IPS-15b (cell line): ENCODE measurements around the gene FBXO27.
"Not testable (repeated sequence)": the region's sequence is repeated elsewhere in the genome, so short reads cannot be mapped to it uniquely, and the experiment has no call there.

ENCODE experiments used
- H3K27me3 ChIP-seq: one replicate; pipeline ENCODE4 v1.6.1; 2013; ENCODE audit warnings: low read length; ENCODE audit not compliant: control insufficient read depth, insufficient read depth
- H3K36me3 ChIP-seq: one replicate; pipeline ENCODE4 v1.6.1; 2013; ENCODE audit warnings: low read length; ENCODE audit not compliant: control insufficient read depth, insufficient read depth
- H3K4me1 ChIP-seq: one replicate; pipeline ENCODE4 v1.6.1; 2013; ENCODE audit warnings: mild to moderate bottlenecking, low read length; ENCODE audit not compliant: control insufficient read depth, insufficient read depth
- H3K4me3 ChIP-seq: one replicate; pipeline ENCODE4 v1.5.1; 2013; ENCODE audit warnings: low read depth, low read length
- H3K9ac ChIP-seq: one replicate; pipeline ENCODE4 v1.6.1; 2013; ENCODE audit warnings: low read depth, mild to moderate bottlenecking, low read length
- H3K9me3 ChIP-seq: one replicate; pipeline ENCODE4 v1.6.1; 2013; ENCODE audit warnings: mild to moderate bottlenecking, low read length; ENCODE audit not compliant: control insufficient read depth, insufficient read depth

Gene FBXO27

GRCh38 chr19:39003796-39004195, 28.6 kb downstream of the FBXO27 start:
- Histone ChIP-seq H3K9ac (no peak overlapping the region), H3K9me3 (no peaks in the 10 kb centered on the region), H3K27me3 (no peaks in the 10 kb centered on the region), H3K4me3 (no peak overlapping the region), H3K4me1 (no peaks in the 10 kb centered on the region), H3K36me3 (no peaks in the 10 kb centered on the region)

GRCh38 chr19:39003188-39003587, 29.2 kb downstream of the FBXO27 start:
- Histone ChIP-seq H3K4me1 (no peaks in the 10 kb centered on the region), H3K4me3 (no peak overlapping the region), H3K36me3 (no peaks in the 10 kb centered on the region), H3K9me3 (no peaks in the 10 kb centered on the region), H3K27me3 (no peaks in the 10 kb centered on the region), H3K9ac (no peak overlapping the region)

GRCh38 chr19:39001041-39001440, 31.3 kb downstream of the FBXO27 start:
- Histone ChIP-seq H3K36me3 (no peaks in the 10 kb centered on the region), H3K4me1 (no peaks in the 10 kb centered on the region), H3K9me3 (no peaks in the 10 kb centered on the region), H3K9ac (no peak overlapping the region), H3K4me3 (no peak overlapping the region), H3K27me3 (no peaks in the 10 kb centered on the region)

GRCh38 chr19:38997576-38997975, 34.8 kb downstream of the FBXO27 start:
- not testable (repeated sequence) for H3K4me1 ChIP-seq, H3K9me3 ChIP-seq, H3K9ac ChIP-seq, H3K36me3 ChIP-seq, H3K4me3 ChIP-seq, H3K27me3 ChIP-seq

- H3K9me3 ChIP-seq, result no peaks in the 10 kb centered on the region
- no peaks in the 10 kb centered on the region for H3K36me3 ChIP-seq
- H3K9ac ChIP-seq, result no peak overlapping the region
- H3K4me3 ChIP-seq, result no peak overlapping the region
- H3K27me3 ChIP-seq, result no peaks in the 10 kb centered on the region
- H3K4me1 ChIP-seq, result no peaks in the 10 kb centered on the region
These were observed 39.1 kb downstream of the FBXO27 start for GRCh38 chr19:38993271-38993670.

- Histone ChIP-seq H3K27me3 (no peaks in the 10 kb centered on the region), H3K4me3 (no peak overlapping the region), H3K9me3 (no peaks in the 10 kb centered on the region), H3K36me3 (no peaks in the 10 kb centered on the region), H3K4me1 (no peaks in the 10 kb centered on the region), H3K9ac (no peak overlapping the region)
These were observed 41.2 kb downstream of the FBXO27 start for GRCh38 chr19:38990949-38991697.

GRCh38 chr19:38989614-38990013, 42.7 kb downstream of the FBXO27 start:
- not testable (repeated sequence) for H3K27me3 ChIP-seq, H3K36me3 ChIP-seq, H3K4me3 ChIP-seq, H3K9ac ChIP-seq, H3K9me3 ChIP-seq, H3K4me1 ChIP-seq

GRCh38 chr19:38989066-38989605, 43.2 kb downstream of the FBXO27 start:
- Histone ChIP-seq H3K9me3 (no peaks in the 10 kb centered on the region), H3K9ac (no peak overlapping the region), H3K4me3 (no peak overlapping the region), H3K36me3 (no peaks in the 10 kb centered on the region), H3K4me1 (no peaks in the 10 kb centered on the region), H3K27me3 (no peaks in the 10 kb centered on the region)

GRCh38 chr19:38988627-38989026, 43.7 kb downstream of the FBXO27 start:
- not testable (repeated sequence) for H3K36me3 ChIP-seq, H3K9me3 ChIP-seq, H3K4me3 ChIP-seq, H3K4me1 ChIP-seq, H3K9ac ChIP-seq, H3K27me3 ChIP-seq

- not testable (repeated sequence) for H3K4me3 ChIP-seq, H3K27me3 ChIP-seq
These were observed 44.6 kb downstream of the FBXO27 start for GRCh38 chr19:38987745-38988144.

GRCh38 chr19:38985262-38985661, 47.1 kb downstream of the FBXO27 start:
- H3K27me3 ChIP-seq, result no peaks in the 10 kb centered on the region
- H3K36me3 ChIP-seq, result no peaks in the 10 kb centered on the region
- H3K9ac ChIP-seq, result no peak overlapping the region
- no peak overlapping the region for H3K4me3 ChIP-seq
- H3K9me3 ChIP-seq, result no peaks in the 10 kb centered on the region
- H3K4me1 ChIP-seq, result no peaks in the 10 kb centered on the region

More at GRCh38 chr19:38987745-38988144, 44.6 kb downstream of the FBXO27 start:
- not testable (repeated sequence) for H3K36me3 ChIP-seq, H3K4me1 ChIP-seq, H3K9me3 ChIP-seq, H3K9ac ChIP-seq

- Histone ChIP-seq H3K4me1 (no peaks in the 10 kb centered on the region), H3K9ac (no peak overlapping the region), H3K27me3 (no peaks in the 10 kb centered on the region), H3K4me3 (no peak overlapping the region), H3K9me3 (no peaks in the 10 kb centered on the region), H3K36me3 (no peaks in the 10 kb centered on the region)
These were observed 51.6 kb downstream of the FBXO27 start for GRCh38 chr19:38980583-38981374.
